Epithelial cell of esophagus (primary cell): ENCODE data around the gene CHRND.

Experiments used
- DNase-seq: peaks from one replicate; pipeline ENCODE4 v3.0.0; 2010; ENCODE audit warnings: low read depth
- H3K4me3 ChIP-seq: 2 replicates; pipeline ENCODE4 v1.5.1; 2011; ENCODE audit warnings: mild to moderate bottlenecking, low read length, control low read depth
- TF ChIP-seq, protein P1 (sequence below): IDR thresholded peaks from 2 replicates; pipeline ENCODE4 v1.5.1; 2011; ENCODE audit warnings: low read depth, mild to moderate bottlenecking, low read length, control low read depth, inconsistent platforms; ENCODE audit not compliant: insufficient read depth; ENCODE audit errors: missing control alignments

Gene CHRND

DNA sequence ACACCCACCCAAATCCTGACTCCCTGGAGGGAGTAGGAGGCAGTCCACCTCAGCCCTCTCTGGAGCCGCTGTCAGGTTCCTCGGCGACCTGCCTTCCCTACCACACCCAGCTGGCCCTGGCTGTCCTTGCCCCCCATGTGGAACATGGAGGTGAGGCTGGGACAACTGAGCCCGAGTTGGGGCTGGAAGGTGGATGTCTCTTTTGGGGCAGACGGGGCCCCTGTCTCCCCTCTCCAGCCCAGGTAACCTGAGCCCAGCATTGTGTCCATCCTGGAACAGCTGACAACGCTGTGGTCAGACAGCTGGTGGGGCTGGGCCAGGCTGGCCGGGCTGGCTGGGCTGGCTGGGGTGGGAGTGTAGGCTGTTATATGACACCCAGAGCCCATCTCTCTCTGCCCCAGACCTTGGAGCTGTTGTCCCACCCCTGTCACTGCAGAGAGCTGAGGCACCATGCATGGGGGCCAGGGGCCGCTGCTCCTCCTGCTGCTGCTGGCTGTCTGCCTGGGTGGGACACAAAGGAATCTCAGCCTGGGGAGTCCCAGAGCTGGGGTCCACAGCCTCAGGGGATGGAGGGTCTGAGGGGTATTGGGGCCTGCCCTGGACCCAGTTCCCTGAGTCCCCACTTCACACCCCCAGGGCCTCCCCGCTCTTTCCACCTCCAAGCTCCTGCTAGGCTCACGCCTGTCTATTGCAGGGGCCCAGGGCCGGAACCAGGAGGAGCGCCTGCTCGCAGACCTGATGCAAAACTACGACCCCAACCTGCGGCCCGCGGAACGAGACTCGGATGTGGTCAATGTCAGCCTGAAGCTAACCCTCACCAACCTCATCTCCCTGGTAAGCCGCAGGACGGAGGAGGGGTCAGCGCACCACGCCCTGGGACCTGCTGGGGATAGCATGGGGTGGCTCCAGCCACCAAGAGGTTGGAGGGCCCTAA is 13.6 kb downstream of the CHRND start, which contains the start of gene CHRNG:
Gene CHRNG (plus strand): TSS at position 395 of the 934 bp plus-strand sequence. CDS start 56 bp downstream, at position 451.
- no peak within 1 kb of the TSS for H3K4me3 ChIP-seq
- no peak for DNase-seq
- TF ChIP-seq, protein P1, sequence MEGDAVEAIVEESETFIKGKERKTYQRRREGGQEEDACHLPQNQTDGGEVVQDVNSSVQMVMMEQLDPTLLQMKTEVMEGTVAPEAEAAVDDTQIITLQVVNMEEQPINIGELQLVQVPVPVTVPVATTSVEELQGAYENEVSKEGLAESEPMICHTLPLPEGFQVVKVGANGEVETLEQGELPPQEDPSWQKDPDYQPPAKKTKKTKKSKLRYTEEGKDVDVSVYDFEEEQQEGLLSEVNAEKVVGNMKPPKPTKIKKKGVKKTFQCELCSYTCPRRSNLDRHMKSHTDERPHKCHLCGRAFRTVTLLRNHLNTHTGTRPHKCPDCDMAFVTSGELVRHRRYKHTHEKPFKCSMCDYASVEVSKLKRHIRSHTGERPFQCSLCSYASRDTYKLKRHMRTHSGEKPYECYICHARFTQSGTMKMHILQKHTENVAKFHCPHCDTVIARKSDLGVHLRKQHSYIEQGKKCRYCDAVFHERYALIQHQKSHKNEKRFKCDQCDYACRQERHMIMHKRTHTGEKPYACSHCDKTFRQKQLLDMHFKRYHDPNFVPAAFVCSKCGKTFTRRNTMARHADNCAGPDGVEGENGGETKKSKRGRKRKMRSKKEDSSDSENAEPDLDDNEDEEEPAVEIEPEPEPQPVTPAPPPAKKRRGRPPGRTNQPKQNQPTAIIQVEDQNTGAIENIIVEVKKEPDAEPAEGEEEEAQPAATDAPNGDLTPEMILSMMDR = no peak

DNA sequence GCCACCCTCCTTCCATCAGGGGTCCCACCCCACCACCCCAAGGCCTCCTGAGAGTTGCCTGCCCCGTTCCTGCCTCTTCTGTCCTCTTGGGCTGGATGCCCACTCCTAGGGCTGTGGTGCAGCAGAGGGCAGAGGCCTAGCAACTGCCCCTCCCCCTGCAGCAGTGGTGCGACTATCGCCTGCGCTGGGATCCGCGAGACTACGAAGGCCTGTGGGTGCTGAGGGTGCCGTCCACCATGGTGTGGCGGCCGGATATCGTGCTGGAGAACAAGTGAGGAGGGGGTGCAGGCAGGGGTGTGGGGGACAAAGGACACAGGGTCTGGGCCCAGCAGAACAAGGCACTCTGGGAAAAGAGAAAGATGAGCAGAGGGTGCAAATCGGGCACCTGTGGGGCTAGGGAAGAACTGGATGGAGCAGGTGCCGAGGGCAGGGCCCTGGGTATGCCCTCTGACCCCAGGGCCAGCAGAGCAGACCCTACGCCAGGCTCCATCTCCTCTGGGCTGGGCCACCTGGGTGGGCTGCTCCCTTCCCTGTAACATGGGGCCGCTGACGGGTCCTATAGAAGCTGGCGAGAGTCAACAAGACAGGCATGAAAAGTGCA is 14.6 kb downstream of the CHRND start:
- H3K4me3 ChIP-seq = no peak overlapping the region
- TF ChIP-seq, protein P1 = no peak
- DNase-seq = no peak

DNA sequence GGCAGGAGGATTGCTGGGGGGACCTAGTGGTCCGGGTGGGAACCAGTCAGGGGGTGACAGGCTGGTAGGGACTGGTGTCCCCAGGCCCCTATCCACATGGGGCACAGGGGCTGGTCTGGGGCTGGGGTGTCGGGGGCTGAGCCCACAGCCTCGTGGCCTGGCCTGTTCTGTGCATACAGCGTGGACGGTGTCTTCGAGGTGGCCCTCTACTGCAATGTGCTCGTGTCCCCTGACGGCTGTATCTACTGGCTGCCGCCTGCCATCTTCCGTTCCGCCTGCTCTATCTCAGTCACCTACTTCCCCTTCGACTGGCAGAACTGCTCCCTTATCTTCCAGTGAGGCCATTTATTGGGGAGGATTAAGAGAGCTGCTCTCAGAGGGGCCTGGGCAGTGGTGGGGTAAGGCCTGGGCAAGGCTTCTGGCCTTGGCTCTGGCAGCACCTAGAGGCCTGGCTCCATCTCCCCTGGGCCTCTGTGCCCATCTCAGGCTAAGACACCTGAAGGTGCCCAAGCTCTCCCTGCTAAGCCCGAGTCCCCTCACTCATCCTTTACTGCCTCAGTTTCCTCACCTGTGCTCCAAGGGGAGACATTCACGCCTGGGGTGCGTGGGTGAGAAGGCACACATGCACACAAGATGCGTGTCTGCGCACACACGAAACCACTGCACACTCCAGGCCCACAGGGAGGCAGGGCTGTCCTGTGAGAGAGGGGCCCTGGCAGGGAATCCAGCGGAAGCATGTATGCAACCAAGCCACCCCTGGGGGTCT is 15.4 kb downstream of the CHRND start:
- TF ChIP-seq, protein P1 = no peak
- H3K4me3 ChIP-seq = no peak overlapping the region
- DNase-seq = no peak

DNA sequence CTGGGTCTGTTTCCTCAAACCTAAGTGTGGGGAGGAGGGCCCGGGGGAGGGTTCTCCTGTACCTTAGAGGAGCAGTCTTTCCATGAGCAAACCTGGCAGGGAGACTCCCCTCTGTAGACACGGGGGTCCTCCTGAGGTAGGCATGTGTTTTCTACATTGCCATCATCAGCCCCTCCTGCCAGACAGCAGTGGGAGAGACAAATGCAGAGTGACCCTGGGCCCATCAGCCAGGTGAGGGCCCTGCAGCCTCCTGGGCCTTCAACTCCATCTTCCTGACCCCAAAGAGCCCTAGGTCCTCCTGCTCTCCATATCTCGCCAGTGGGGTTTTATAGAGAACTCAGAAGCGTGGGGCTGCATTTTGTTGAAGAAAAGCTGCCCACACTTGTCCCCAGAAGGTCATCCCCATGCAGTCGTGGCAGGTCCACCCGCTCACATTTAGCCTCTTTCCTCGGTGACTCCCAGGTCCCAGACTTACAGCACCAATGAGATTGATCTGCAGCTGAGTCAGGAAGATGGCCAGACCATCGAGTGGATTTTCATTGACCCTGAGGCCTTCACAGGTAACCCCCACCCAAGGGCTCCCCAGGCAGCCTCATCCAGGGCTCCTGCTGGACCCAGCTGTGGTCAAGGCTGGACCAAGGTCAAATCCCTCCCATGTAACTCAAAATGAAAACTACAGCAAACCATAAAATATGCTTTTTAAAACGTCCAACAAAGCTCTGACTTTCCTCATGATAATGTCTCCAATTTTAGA is 16.2 kb downstream of the CHRND start:
- DNase-seq = no peak
- no peak overlapping the region for H3K4me3 ChIP-seq
- TF ChIP-seq, protein P1 = no peak

DNA sequence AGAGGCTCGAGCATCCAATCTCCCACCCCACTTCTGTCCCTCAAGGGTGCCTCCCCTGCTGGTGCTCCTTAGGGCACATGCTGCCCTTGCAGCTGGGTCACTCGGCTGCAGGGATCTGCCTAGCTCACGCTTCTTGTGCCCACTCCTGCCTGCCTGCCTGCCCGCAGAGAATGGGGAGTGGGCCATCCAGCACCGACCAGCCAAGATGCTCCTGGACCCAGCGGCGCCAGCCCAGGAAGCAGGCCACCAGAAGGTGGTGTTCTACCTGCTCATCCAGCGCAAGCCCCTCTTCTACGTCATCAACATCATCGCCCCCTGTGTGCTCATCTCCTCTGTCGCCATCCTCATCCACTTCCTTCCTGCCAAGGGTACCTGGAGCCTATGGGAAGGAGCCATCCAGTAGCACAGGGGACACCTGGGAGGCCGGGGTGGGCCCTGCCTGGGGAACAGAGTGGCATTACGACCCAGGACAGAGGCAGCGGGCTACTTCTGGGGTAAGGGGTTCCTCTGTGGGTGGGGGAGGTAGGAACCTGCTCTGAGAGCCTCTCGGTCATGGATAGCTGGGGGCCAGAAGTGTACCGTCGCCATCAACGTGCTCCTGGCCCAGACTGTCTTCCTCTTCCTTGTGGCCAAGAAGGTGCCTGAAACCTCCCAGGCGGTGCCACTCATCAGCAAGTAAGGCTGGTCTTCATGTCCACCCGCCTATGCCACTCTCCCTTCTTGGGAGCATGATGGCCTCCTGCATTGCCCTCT is 16.9 kb downstream of the CHRND start:
- no peak overlapping the region for H3K4me3 ChIP-seq
- TF ChIP-seq, protein P1 = no peak
- DNase-seq = no peak

DNA sequence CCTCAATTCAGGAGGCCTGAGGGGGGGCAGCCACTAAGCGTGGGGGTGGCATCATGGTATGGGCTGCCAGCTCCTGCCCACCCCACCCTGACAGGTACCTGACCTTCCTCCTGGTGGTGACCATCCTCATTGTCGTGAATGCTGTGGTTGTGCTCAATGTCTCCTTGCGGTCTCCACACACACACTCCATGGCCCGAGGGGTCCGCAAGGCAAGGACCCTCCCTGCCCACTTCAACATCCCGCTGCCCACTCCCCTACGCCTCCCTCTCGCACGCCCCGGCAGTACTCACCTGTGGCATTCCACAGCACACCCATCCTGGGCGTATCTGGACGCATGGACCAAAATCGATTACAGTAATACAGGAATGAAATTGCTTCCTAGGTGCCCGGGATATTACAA is 17.5 kb downstream of the CHRND start:
- H3K4me3 ChIP-seq = no peak overlapping the region
- no peak for DNase-seq
- TF ChIP-seq, protein P1 = no peak
